Keratinocyte (primary cell): ENCODE measurements around the gene OSBPL5. TPM values are rescaled to one million over a fixed set of nuclear protein-coding genes. Genes with fewer than 3 reads are reported as not detected.

Experiments
- DNase-seq: peaks from one replicate; pipeline ENCODE4 v3.0.0-alpha.2; 2011; ENCODE audit warnings: low read depth, missing footprints, low spot score
- FAIRE-seq: peaks from 2 replicates; lab custom pipeline; 2011; peaks lifted over from hg19 to GRCh38; lab: Jason Lieb, UNC
- H2AFZ ChIP-seq: 2 replicates; pipeline ENCODE4 v1.6.0; 2012; ENCODE audit warnings: low read length, control low read depth, inconsistent platforms; ENCODE audit not compliant: control insufficient read depth
- H3K27ac ChIP-seq: 2 replicates; pipeline ENCODE4 v1.5.1; 2011; ENCODE audit warnings: low read length; ENCODE audit not compliant: control insufficient read depth, insufficient read depth
- H3K27me3 ChIP-seq: 3 replicates; pipeline ENCODE4 v1.6.0; 2011; ENCODE audit warnings: low read length; ENCODE audit not compliant: control insufficient read depth, insufficient read depth; ENCODE audit errors: extremely low read depth
- H3K36me3 ChIP-seq, 2 experiments: 2 replicates in 1 of 2; 3 replicates in 1 of 2; pipeline ENCODE4 v1.5.1; 2011; ENCODE audit warnings: low read length in 2 of 2, mild to moderate bottlenecking in 1 of 2; ENCODE audit not compliant: control insufficient read depth in 2 of 2, insufficient read depth in 2 of 2; ENCODE audit errors: extremely low read depth in 1 of 2
- H3K4me1 ChIP-seq: 3 replicates; pipeline ENCODE4 v1.5.1; 2011; ENCODE audit warnings: low read length; ENCODE audit not compliant: control insufficient read depth, insufficient read depth; ENCODE audit errors: extremely low read depth
- H3K4me2 ChIP-seq: 3 replicates; pipeline ENCODE4 v1.6.0; 2011; ENCODE audit warnings: low read depth, low read length; ENCODE audit not compliant: control insufficient read depth, insufficient read depth; ENCODE audit errors: extremely low read depth
- H3K4me3 ChIP-seq, 3 experiments: fragments of 200-600 bp in 1 of 3; sonication (generic) in 1 of 3; 2 replicates in 2 of 3; 3 replicates in 1 of 3; pipeline ENCODE4 v1.5.1; 2011 to 2016; ENCODE audit warnings: low read length in 3 of 3, mild to moderate bottlenecking in 3 of 3, control low read depth in 2 of 3, inconsistent platforms in 1 of 3, low read depth in 1 of 3, mixed read lengths in 1 of 3, mixed run types in 1 of 3, moderate library complexity in 1 of 3; ENCODE audit not compliant: control insufficient read depth in 2 of 3, insufficient read depth in 2 of 3; ENCODE audit errors: extremely low read depth in 1 of 3
- H3K79me2 ChIP-seq: 2 replicates; pipeline ENCODE4 v1.6.0; 2012; ENCODE audit warnings: low read length; ENCODE audit not compliant: control insufficient read depth, insufficient read depth
- H3K9ac ChIP-seq: 3 replicates; pipeline ENCODE4 v1.6.0; 2011; ENCODE audit warnings: low read length; ENCODE audit not compliant: control insufficient read depth, insufficient read depth; ENCODE audit errors: extremely low read depth
- H3K9me1 ChIP-seq: 3 replicates; pipeline ENCODE4 v1.6.0; 2011; ENCODE audit warnings: low read length; ENCODE audit not compliant: control insufficient read depth, insufficient read depth; ENCODE audit errors: extremely low read depth
- H3K9me3 ChIP-seq: 2 replicates; pipeline ENCODE4 v1.5.1; 2012; ENCODE audit warnings: low read depth, low read length; ENCODE audit not compliant: control insufficient read depth
- H4K20me1 ChIP-seq: 3 replicates; pipeline ENCODE4 v1.6.0; 2011; ENCODE audit warnings: low read length; ENCODE audit not compliant: control insufficient read depth, insufficient read depth; ENCODE audit errors: extremely low read depth
- CTCF ChIP-seq, 3 experiments: IDR thresholded peaks in 1 of 3; conservative IDR thresholded peaks in 1 of 3; optimal IDR thresholded peaks in 1 of 3; 2 replicates in 2 of 3; 3 replicates in 1 of 3; pipeline versions ENCODE3 to v1.5.1; 2011; ENCODE audit warnings: low read length in 3 of 3, mild to moderate bottlenecking in 3 of 3, moderate library complexity in 2 of 3, control low read depth in 1 of 3, inconsistent platforms in 1 of 3; ENCODE audit not compliant: insufficient read depth in 2 of 3; ENCODE audit errors: extremely low read depth in 1 of 3
- EZH2 ChIP-seq: IDR thresholded peaks from one replicate; pipeline ENCODE4 v1.6.1; 2012; ENCODE audit warnings: inconsistent platforms, mild to moderate bottlenecking, low read length, moderate library complexity
- dilution Hi-C: fragments of 300-500 bp; cut with MboI; formaldehyde crosslinking; loops from one replicate; pipeline ENCODE4 v1.7.0; 2020; ENCODE audit warnings: low sequenced_read_pairs; ENCODE audit not compliant: extremely low pct_ligation_motif_present
- polyA plus RNA-seq, 5 experiments: library from polyadenylated mRNA; depleted of rRNA in 3 of 5; stranded (reverse) in 3 of 5; stranded (forward) in 1 of 5; unstranded in 1 of 5; fragments of >200 nt; gene quantifications; 1 replicate in 1 of 5; 2 replicates in 3 of 5; 3 replicates in 1 of 5; pipeline versions ENCODE4 v1.2.1 to v1.2.3, GENCODE V29; 2011 to 2012; ENCODE audit warnings: missing spikeins in 2 of 5, low read depth in 1 of 5, low replicate concordance in 1 of 5

Gene OSBPL5
- polyA plus RNA-seq, 1 donor (not counting 4 experiments of a cell fraction or from before 2014, with no cell fraction given): 3.0 TPM

GRCh38 chr11:3049430-3050243, 115.5 kb downstream of the OSBPL5 start:
- Histone ChIP-seq H3K79me2 (peaks cover 89% of the 10 kb centered on the region), H3K4me1 (peaks cover 15% of the 10 kb centered on the region), H3K27ac (peak overlapping the region; percentile 55), H3K36me3 (peaks cover 26 to 50% of the 10 kb centered on the region in 2 experiments), H3K9ac (peak overlapping the region; percentile 30), H3K27me3 (no peaks in the 10 kb centered on the region), H3K9me3 (no peaks in the 10 kb centered on the region), H3K4me2 (peak overlapping the region; percentile 49), H4K20me1 (peaks cover 59% of the 10 kb centered on the region), H3K4me3 (no peak overlapping the region), H2AFZ (no peak overlapping the region), H3K9me1 (peaks cover 14% of the 10 kb centered on the region)
- peak; percentile 81 for FAIRE-seq
- TF ChIP-seq EZH2: no peak
- TF ChIP-seq CTCF (optimal IDR thresholded peaks at IDR 0.05 in 1 of 3, IDR thresholded peaks at IDR 0.05 in 1 of 3, conservative IDR thresholded peaks at IDR 0.05 in 1 of 3; ENCODE audit: extremely low read depth in 1 of 3, insufficient read depth in 2 of 3, low read length in 3 of 3): peak; percentile 62 to 73 (median 66)
- DNase-seq: peak; percentile 62
- dilution Hi-C loops: no loop called here

GRCh38 chr11:3047637-3048036, 117.5 kb downstream of the OSBPL5 start:
- Histone ChIP-seq H3K9ac (no peak overlapping the region), H3K4me3 (no peak overlapping the region), H2AFZ (no peak overlapping the region), H3K36me3 (peaks cover 21 to 41% of the 10 kb centered on the region in 2 experiments), H3K27me3 (no peaks in the 10 kb centered on the region), H3K4me2 (no peak overlapping the region), H3K79me2 (peaks cover 86% of the 10 kb centered on the region), H3K9me1 (peaks cover 14% of the 10 kb centered on the region), H3K27ac (no peak overlapping the region), H3K4me1 (peaks cover 15% of the 10 kb centered on the region), H3K9me3 (no peaks in the 10 kb centered on the region), H4K20me1 (peaks cover 62% of the 10 kb centered on the region)
- FAIRE-seq (no peak), DNase-seq (no peak)
- TF ChIP-seq CTCF (optimal IDR thresholded peaks at IDR 0.05 in 1 of 3, IDR thresholded peaks at IDR 0.05 in 1 of 3, conservative IDR thresholded peaks at IDR 0.05 in 1 of 3; ENCODE audit: extremely low read depth in 1 of 3, insufficient read depth in 2 of 3, low read length in 3 of 3): no peak
- TF ChIP-seq EZH2: no peak
- dilution Hi-C loops: no loop called here
